RKO (cell line): ENCODE data around the gene RRP1.
"Not testable (repeated sequence)": the region's sequence is repeated elsewhere in the genome, so short reads cannot be mapped to it uniquely, and the experiment has no call there.

Source experiments
- DNase-seq: peaks from one replicate; pipeline ENCODE4 v3.0.0-alpha.2; 2016; ENCODE audit warnings: low spot score

RRP1 gene

DNA sequence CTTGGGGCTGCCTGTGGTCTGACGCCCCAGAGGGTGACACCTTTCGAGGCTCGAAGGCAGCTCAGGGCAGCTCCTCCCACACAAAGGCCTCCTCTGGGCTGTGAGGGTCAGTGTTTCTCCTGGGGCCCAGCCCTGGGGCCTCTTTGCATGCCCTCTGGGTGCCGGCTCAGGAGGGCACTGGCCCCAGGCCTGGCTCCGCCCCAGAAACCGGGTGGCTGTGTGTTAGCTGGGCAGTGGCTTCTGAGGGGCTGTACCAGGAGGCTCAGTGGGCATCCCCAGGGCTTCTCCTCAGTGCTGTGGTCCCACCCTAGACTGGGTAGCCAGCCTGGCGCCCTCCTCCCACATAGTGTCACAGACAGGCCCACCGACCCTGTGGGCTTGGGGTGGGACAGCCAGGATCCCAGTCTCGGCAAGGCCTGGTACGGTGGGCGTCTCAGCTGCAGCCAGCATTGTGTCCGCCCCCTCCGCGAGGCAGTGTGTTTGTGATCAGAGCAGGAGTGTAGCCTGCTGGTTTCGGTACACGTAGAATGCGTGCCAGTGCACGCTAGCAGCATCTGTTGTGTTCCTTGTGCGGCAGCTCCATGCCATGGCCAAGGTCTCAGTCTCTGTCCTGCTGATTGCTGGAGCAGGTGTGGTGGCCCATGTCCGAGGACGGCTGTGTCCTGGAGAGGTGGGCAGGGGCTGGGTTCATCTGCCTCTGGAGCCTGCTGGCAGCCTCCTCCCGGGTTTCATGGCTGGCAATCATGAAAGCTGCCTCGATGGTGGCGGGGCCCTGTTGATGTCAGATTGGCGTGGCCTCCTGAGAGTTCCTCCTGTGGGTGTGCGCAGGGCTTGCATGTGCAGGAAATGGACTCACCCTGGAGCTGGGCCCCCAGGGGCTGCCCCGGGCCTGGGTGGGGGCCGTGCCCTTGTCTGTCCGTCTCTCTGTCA is 28.0 kb downstream of the RRP1 start:
- no peak for DNase-seq

- DNase-seq: no peak
Observed at GRCh38 chr21:43818685-43819084, 29.3 kb downstream of the RRP1 start.

DNA sequence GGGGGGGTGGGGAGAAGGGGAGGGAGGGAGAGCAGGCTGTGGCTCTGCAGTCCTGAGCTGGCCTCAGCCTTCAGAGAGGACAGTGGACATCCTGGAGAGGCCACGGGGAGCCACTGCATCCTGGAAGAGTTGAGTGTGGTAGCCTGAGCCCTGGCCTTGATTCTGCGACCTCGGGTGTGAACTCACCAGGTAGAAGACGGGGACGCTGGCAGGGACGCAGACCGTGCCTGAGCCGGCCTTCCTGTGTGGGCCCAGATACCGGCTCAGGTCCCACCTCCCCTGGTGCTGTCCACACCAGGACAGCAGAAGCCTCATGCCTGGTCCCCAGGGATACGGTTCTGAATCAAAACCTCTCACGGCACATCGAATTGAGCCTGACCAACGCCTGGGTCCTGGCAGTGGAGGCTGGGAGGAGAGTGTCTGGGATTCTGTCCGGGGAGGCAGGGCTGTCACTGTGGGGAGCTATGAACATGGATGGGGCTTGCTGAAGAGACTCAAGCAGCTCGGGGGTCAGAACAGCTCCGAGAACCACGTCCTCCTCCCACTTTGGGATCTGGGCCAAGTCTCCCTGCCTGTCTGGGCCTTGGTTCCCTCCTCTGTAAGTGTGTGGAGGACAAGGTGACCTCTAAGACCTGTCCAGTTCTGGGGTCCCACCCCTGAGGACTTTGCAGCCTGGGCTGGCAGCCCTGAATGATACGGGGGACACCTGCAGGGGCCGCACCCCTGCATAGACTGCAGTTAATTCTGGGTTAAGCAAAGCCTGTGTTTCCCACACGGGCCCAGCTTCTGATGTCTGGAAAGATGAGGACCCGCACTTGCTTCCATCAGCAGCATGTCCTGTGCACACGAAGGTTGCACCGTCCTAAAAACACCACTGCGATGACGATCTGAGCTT is 30.4 kb downstream of the RRP1 start:
- DNase-seq: no peak

- DNase-seq: no peak
Observed at GRCh38 chr21:43820466-43820865, 31.1 kb downstream of the RRP1 start.

GRCh38 chr21:43822166-43822565 is 32.8 kb downstream of the RRP1 start:
- DNase-seq: not testable (repeated sequence)

- not testable (repeated sequence) for DNase-seq
Observed at GRCh38 chr21:43822741-43823140, 33.4 kb downstream of the RRP1 start.

DNA sequence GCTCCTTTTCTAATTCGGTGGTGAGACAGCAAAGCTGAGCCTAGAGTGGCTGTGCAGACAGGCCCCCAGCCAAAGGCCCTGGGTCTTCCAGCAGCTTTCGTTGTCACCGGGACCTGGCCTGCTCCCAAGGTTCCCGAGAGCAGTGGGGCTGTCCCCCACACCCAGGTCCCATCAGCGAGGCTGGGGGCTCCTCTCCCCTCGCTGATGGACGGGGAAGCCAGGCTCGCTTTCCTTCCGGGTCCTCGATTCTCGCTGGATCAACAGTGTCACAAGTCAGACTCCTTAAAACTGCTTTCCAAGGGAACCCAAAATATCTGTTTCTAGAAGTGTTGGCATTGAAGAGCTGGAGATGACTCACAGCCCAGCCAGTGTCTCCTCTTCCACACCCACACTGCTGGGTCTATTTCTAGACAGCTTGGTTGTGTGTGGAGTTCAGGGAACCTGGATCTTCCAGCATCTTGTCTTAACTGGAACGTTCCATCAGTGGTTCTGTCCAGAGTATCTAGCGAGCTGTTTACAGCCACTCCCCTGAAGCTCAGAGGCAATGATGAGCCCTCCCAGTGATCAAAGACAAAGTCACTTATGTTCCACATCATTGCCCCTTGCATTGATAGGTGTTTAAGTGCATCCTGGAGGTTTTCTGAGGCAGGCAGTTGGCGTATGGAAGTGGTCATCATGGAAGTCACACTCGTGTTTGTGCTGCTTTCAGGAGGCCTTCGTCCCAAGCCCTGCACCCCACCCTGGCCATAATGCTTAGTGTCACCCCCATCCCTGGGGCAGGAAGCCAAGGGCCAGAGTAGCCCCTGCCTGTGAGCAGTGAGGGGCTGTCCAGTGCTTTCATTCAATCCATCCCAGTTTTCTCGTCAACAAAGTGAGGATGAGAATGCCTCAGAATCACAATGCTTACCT is 35.2 kb downstream of the RRP1 start:
- peak; percentile 30 for DNase-seq

DNA sequence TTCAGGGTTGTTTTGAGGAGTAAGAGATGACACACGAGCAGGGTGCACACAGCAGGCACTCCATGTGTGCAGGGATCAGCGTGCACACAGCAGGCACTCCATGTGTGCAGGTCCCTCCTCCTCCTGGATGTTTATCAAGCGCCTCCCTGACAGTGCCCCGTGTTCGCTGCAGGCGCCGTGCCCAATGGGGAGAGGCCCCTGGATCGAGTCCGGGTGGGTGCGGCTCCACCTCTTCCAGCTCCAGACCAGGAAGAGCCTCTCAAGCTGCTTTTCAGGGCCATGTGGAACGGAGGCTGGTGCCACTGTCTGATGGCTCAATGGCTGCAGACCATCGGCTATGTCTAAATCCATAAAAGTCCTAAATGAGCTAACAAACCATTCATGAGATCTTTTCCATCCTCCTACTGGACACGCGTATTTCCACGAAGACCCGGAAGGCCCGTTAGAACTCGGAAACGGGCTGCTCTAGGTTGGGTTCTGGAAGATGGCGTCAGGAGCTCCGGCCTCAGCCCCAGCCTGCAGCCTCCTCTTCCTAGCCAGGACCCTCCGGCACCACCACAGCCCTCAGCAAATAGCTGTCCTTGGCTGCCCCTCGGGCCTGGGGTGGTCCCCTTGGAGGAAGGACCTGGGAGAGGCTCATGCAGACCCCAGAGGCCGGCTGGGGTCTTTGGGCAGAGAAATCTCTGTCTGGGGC is 36.0 kb downstream of the RRP1 start:
- DNase-seq: no peak

DNA sequence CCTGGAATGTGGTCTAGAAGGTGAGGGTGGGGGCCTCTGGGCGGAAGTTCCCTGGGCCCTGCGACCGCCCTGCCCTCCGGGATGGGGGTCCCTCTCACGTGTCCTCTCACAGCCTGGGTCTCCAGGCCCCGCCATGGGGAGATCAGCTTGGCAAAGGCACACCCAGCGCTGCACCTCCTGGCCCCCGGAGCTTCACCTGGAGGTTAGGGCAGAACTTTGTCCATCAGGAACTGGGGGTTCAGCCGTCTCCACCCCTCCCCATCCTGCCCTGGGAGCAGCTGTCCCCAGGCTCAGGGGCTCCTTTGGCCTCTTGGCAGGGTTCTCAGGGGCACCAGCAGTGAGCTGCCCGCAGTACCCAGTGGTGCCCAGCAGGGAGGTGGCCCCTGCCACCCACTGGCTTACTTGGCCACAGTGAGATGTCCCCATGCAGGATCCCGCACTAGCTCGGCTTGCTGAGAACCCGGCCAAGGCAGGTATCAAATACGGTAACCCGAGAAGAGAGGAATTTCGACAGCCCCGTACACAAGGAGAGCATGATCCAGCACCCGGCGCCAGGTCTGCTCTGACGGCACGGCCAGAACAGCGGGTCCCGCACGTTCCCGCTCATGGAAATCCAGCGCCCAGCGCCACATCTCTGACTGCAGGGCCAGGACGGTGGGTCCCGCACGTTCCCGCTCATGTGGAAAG is 36.7 kb downstream of the RRP1 start:
- DNase-seq: no peak

DNA sequence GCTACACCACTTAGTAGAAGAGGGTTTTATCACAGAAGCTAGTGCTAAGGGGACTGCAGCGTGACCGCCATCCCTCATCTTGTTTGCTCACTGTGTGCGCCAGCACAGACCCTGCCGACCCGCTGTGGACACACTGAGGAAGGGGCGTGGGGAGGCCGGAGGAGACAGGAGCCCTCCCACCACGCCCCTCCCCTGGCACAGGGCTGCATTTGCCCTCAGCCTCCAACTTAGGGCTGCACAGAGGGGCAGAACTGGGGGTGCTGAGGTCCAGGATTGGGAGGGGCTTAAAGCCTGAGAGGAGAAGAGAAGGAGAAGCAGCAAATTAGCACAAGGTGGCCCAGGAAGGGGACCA is 37.2 kb downstream of the RRP1 start:
- no peak for DNase-seq

DNA sequence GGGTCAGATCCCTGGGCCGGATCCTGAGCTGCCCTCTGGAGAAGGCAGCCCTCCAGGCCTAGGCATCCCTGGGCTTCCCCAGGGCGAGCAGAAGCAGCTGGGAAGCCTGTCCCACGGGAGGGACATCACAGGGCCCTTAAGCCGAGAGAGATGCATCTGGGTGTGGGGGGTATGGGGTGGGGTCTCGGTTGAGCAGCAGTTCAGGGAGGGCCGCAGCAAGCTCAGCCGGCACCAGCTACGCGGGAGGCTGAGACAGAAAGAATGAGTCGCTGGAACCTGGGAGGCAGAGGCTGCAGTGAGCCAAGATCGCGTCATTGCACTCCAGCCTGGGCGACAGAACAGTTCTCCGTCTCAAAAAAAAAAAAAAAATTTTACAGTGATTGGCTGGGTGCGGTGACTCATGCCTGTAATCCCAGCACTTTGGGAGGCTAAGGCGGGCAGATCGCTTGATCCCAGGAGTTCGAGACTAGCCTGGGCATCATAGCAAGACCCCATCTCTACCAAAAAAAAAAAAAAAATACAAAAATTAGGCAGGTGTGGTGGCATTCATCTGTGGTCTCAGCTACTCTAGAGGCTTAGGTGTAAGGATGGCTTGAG is 37.7 kb downstream of the RRP1 start:
- peak; percentile 89 for DNase-seq

GRCh38 chr21:43829161-43829560 is 39.8 kb downstream of the RRP1 start:
- no peak for DNase-seq

DNA sequence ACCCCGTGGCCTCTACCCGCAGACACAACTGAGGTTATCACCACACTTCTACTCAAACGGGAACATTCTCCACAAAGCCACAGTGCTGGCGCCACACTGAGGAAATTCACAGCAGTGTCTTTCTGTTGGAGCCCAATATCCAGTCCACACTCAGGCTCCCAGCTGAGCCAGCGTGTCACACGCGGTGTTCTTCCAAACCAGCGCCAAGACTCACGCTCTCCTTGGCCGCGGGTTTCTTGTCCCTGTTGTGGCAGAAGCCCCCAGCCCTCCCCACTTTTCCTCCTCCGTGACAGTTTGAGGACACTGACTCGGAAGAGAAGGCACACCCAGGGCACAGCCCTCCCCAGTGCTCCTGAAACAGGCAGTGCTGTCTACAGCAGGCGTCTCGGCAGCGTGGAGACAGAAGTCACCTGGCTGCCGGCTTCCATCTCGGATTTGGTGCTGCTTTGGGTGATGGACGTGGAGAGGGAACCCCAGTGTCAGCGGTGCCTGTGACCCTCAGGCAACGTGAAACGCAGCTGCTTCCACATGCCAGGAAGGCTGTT is 40.3 kb downstream of the RRP1 start:
- no peak for DNase-seq

DNA sequence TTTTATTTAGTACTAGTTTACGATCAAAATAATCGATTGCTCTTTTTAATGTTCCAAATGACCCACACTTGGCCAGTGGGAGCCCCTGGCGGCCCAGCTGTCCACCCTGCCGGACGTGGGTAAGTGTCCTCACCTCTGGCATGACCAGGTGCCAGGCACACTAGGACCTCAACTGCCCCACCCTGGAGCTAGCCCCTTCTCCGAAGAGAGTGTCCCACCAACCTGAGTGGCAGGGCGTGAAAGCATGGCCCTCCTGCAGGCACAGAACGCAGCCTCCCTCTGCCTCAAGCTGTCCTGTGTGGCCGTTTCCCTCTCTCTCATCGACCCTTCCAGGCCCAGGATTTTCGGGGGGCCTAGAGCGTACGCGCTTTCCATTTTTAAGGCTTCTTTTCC is 42.8 kb downstream of the RRP1 start:
- no peak for DNase-seq

- no peak for DNase-seq
Observed at GRCh38 chr21:43832648-43833047, 43.3 kb downstream of the RRP1 start.

GRCh38 chr21:43834146-43834905 is 44.9 kb downstream of the RRP1 start:
- DNase-seq: no peak

- no peak for DNase-seq
Observed at GRCh38 chr21:43835050-43835449, 45.7 kb downstream of the RRP1 start.

- DNase-seq: no peak
Observed at GRCh38 chr21:43835861-43836260, 46.5 kb downstream of the RRP1 start.

DNA sequence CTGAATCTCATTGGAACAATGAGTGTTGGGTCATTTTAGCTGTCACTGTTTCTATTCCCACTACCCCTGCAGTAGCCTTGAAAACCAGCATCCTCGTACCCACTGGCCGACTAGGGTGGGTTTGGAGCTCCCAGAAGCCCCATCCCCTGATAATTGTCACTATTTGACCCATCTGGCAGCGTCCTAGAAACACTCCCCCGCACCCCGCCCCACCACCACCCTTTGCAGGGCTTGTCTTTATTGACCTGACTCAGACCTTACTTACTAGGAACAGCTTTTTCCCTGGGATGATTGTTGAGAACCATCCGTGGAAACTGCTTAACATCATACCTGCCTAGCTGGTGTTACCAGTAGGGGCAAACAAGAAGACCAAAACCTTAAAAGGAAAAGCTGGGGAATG is 47.2 kb downstream of the RRP1 start:
- DNase-seq: no peak
